B cell (primary cell): ENCODE data around the gene CFAP157. TPM values are rescaled to one million over a fixed set of nuclear protein-coding genes. Genes with fewer than 3 reads are reported as not detected.

Source experiments
- ATAC-seq: fragments of 200-7000 bp; cut with Tn5 transposase; one replicate; pipeline ENCODE4 v1.10.0; 2021; ENCODE audit warnings: low read depth, mild to moderate bottlenecking, moderate number of reproducible peaks, moderate library complexity
- CTCF ChIA-PET: fragments of 350-600 bp; sonication (Branson Sonifier 250); formaldehyde crosslinking; loops from one replicate; lab custom pipeline; 2021; ENCODE audit warnings: antibody characterized with exemption, inconsistent platforms; lab: Charles Lee
- POLR2A ChIA-PET: fragments of 350-600 bp; sonication (Branson Sonifier 250); formaldehyde crosslinking; loops from one replicate; lab custom pipeline; 2021; ENCODE audit warnings: antibody characterized with exemption; lab: Charles Lee
- DNase-seq: peaks from one replicate; pipeline ENCODE4 v3.0.0; 2013
- H2AFZ ChIP-seq: 2 replicates; pipeline ENCODE4 v1.6.1; 2012; ENCODE audit warnings: mild to moderate bottlenecking, low read depth, low read length; ENCODE audit not compliant: insufficient read depth, poor library complexity, severe bottlenecking
- H3K27ac ChIP-seq, 2 donors: 1 replicate in 1 of 2; 2 replicates in 1 of 2; pipeline ENCODE4 v1.5.1; 2012 to 2013; ENCODE audit warnings: low read length in 2 of 2, mild to moderate bottlenecking in 2 of 2, moderate library complexity in 1 of 2
- H3K27me3 ChIP-seq, 4 experiments: fragments of 200-600 bp in 1 of 4; sonication (generic) in 1 of 4; replicated peaks in 1 of 4; 1 replicate in 2 of 4; 2 replicates in 2 of 4; pipeline versions ENCODE4 v1.6.1 to v1.7.0; 2013 to 2016; ENCODE audit warnings: low read length in 3 of 4, mild to moderate bottlenecking in 2 of 4, mixed read lengths in 1 of 4, moderate library complexity in 1 of 4; ENCODE audit not compliant: insufficient read depth in 4 of 4, control insufficient read depth in 3 of 4; ENCODE audit errors: control extremely low read depth in 1 of 4
- H3K36me3 ChIP-seq, 2 experiments: replicated peaks in 1 of 2; 1 replicate in 1 of 2; 2 replicates in 1 of 2; pipeline versions ENCODE4 v1.6.1 to v1.7.1; 2013; ENCODE audit warnings: low read length in 1 of 2; ENCODE audit not compliant: insufficient read depth in 2 of 2, control insufficient read depth in 1 of 2; ENCODE audit errors: control extremely low read depth in 1 of 2, extremely low read depth in 1 of 2
- H3K4me1 ChIP-seq, 2 donors: fragments of 200-600 bp in 1 of 2; sonication (generic) in 1 of 2; 1 replicate in 1 of 2; 2 replicates in 1 of 2; pipeline versions ENCODE4 v1.5.1 to v1.6.1; 2013 to 2017; ENCODE audit warnings: low read length in 2 of 2; ENCODE audit not compliant: control insufficient read depth in 2 of 2, insufficient read depth in 2 of 2
- H3K4me2 ChIP-seq: replicated peaks from 2 replicates; pipeline ENCODE3; 2012; ENCODE audit warnings: mild to moderate bottlenecking, low read depth, low read length; ENCODE audit not compliant: poor library complexity, severe bottlenecking
- H3K4me3 ChIP-seq, 5 experiments: fragments of 200-600 bp in 1 of 5; sonication (generic) in 1 of 5; 1 replicate in 3 of 5; 2 replicates in 2 of 5; pipeline versions ENCODE4 v1.5.1 to v1.7.0; 2011 to 2016; ENCODE audit warnings: low read length in 4 of 5, mild to moderate bottlenecking in 4 of 5, low read depth in 2 of 5, control low read depth in 1 of 5, moderate library complexity in 1 of 5; ENCODE audit not compliant: insufficient read depth in 1 of 5; ENCODE audit errors: control extremely low read depth in 1 of 5, extremely low read depth in 1 of 5
- H3K79me2 ChIP-seq: fragments of 200-600 bp; sonication (generic); one replicate; pipeline ENCODE4 v1.6.0; 2016; ENCODE audit warnings: low read length; ENCODE audit not compliant: control insufficient read depth, insufficient read depth
- H3K9ac ChIP-seq: fragments of 200-600 bp; sonication (generic); 2 replicates; pipeline ENCODE4 v1.6.1; 2017; ENCODE audit warnings: mild to moderate bottlenecking, low read length, moderate library complexity
- H3K9me3 ChIP-seq, 3 donors: one replicate each; pipeline versions ENCODE4 v1.6.1 to v1.7.1; 2013; ENCODE audit warnings: low read length in 2 of 3; ENCODE audit not compliant: control insufficient read depth in 2 of 3, insufficient read depth in 1 of 3; ENCODE audit errors: control extremely low read depth in 1 of 3
- H4K20me1 ChIP-seq: 2 replicates; pipeline ENCODE4 v1.6.0; 2012; ENCODE audit warnings: mild to moderate bottlenecking, low read length; ENCODE audit not compliant: insufficient read depth, control insufficient read depth, poor library complexity, severe bottlenecking
- H3K27ac Mint-ChIP-seq: one replicate; pipeline ENCODE4 v1.8.0; 2021; ENCODE audit warnings: mixed read lengths
- H3K27me3 Mint-ChIP-seq: one replicate; pipeline ENCODE4 v1.8.0; 2021; ENCODE audit warnings: mixed read lengths
- H3K4me1 Mint-ChIP-seq: one replicate; pipeline ENCODE4 v1.8.0; 2021; ENCODE audit warnings: mixed read lengths
- H3K4me3 Mint-ChIP-seq: one replicate; pipeline ENCODE4 v1.8.0; 2021; ENCODE audit warnings: mixed read lengths
- H3K9me3 Mint-ChIP-seq: one replicate; pipeline ENCODE4 v1.8.0; 2022; ENCODE audit warnings: mixed read lengths; ENCODE audit not compliant: insufficient read depth
- EZH2 ChIP-seq: IDR thresholded peaks from 2 replicates; pipeline ENCODE4 v1.6.1; 2012; ENCODE audit warnings: borderline replicate concordance, low read depth, mild to moderate bottlenecking, moderate library complexity, low read length; ENCODE audit not compliant: insufficient read depth, poor library complexity, severe bottlenecking
- WGBS: methylation state at CpG from one replicate; pipeline ENCODE4 v1.1.5; 2013; ENCODE audit warnings: missing lambda C conversion rate; ENCODE audit not compliant: insufficient coverage; 5-methylcytosine and 5-hydroxymethylcytosine counted together
- intact Hi-C: fragments of 100-400 bp; cut with micrococcal nuclease; formaldehyde crosslinking; loops from one replicate; pipeline ENCODE4 v1.10.0; 2022
- polyA plus RNA-seq: library from polyadenylated mRNA; depleted of rRNA; stranded (reverse); fragments of >200 nt; gene quantifications from 2 replicates; pipeline ENCODE4 v1.2.3, GENCODE V29; 2012
- total RNA-seq, 2 donors: library from RNA; stranded (reverse); fragments of 120-200 nt in 1 of 2; gene quantifications; 1 replicate in 1 of 2; 2 replicates in 1 of 2; pipeline versions ENCODE4 v1.2.3 to v1.2.4, GENCODE V29; 2013 to 2022
- TF ChIP-seq, protein P1 (sequence below): fragments of 200-600 bp; IDR thresholded peaks from one replicate; pipeline ENCODE4 v1.8.0; 2022; ENCODE audit warnings: antibody characterized with exemption, mild to moderate bottlenecking

The CFAP157 gene
- total and polyA plus RNA-seq, 2 donors (not counting 1 experiment from before 2014, with no cell fraction given) = 0.03 TPM; not detected in 1

DNA sequence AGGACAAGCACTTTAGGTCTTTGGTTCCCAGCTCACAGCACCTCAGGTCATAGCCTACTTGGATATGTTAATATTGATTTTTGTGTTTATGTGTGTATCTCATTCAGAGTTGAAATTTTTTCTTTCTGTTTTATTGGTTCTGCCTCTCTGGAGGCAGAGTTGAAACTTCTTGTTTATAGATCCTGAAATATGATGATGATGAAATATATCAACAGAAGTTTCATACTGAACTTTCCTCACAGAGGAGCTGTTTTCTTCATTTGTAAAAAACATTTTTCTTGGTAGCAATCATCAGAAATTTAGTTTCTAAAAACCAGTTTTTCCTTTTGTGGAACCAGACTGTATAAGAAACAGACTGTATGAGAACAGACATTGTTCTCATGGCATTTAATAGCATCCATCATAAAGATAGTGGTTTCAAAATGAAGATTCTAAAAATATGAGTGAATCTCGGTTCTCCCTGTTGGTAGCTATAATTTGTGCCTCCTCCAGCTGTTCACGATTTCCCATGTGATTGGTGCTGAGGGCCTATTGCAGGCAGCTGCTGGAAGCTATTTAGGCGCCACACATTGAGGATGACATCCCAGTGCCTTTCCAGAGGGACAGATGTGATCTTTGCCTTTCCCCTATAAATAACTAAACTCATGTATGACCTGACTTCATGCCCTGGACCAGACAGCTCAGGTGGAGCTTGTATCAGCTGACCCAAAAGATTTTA is 39.5 kb upstream of the CFAP157 start:
- CTCF ChIA-PET = interaction anchor here (1.3 kb wide), 1 partner anchor 14 kb away, joined by 3 read pairs; no protein-coding TSS in a partner anchor
- Histone ChIP-seq H3K9me3 (no peaks in the 10 kb centered on the region), H3K4me2 (no peak overlapping the region), H4K20me1 (no peaks in the 10 kb centered on the region), H2AFZ (no peak overlapping the region), H3K9ac (no peak overlapping the region), H3K27ac (no peak overlapping the region), H3K4me3 (no peak overlapping the region), H3K36me3 (no peaks in the 10 kb centered on the region), H3K27me3 (peaks cover 0 to 8% (median 3%) of the 10 kb centered on the region in 4 experiments), H3K79me2 (no peaks in the 10 kb centered on the region), H3K4me1 (no peaks in the 10 kb centered on the region)
- H3K27ac Mint-ChIP-seq = no peak overlapping the region
- WGBS = 92% methylated on average over 3 of the region's 3 CpGs
- POLR2A ChIA-PET = interaction anchor here (0.5 kb wide), 1 partner anchor 21 kb away, joined by 3 read pairs; no protein-coding TSS in a partner anchor
- DNase-seq = no peak
- TF ChIP-seq, protein P1, sequence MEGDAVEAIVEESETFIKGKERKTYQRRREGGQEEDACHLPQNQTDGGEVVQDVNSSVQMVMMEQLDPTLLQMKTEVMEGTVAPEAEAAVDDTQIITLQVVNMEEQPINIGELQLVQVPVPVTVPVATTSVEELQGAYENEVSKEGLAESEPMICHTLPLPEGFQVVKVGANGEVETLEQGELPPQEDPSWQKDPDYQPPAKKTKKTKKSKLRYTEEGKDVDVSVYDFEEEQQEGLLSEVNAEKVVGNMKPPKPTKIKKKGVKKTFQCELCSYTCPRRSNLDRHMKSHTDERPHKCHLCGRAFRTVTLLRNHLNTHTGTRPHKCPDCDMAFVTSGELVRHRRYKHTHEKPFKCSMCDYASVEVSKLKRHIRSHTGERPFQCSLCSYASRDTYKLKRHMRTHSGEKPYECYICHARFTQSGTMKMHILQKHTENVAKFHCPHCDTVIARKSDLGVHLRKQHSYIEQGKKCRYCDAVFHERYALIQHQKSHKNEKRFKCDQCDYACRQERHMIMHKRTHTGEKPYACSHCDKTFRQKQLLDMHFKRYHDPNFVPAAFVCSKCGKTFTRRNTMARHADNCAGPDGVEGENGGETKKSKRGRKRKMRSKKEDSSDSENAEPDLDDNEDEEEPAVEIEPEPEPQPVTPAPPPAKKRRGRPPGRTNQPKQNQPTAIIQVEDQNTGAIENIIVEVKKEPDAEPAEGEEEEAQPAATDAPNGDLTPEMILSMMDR = no peak
- TF ChIP-seq EZH2 = no peak
- no peak overlapping the region for H3K4me3 Mint-ChIP-seq
- no peaks in the 10 kb centered on the region for H3K4me1 Mint-ChIP-seq
- no peaks in the 10 kb centered on the region for H3K9me3 Mint-ChIP-seq
- ATAC-seq = no peak
- H3K27me3 Mint-ChIP-seq = peaks cover 16% of the 10 kb centered on the region
- intact Hi-C loops = no loop called here

- no peaks in the 10 kb centered on the region for H3K4me1 ChIP-seq
- H3K9me3 ChIP-seq = no peaks in the 10 kb centered on the region
- intact Hi-C loops = no loop called here
- POLR2A ChIA-PET = interaction anchor here (0.5 kb wide), 1 partner anchor 22 kb away, joined by 3 read pairs; no protein-coding TSS in a partner anchor
- no peaks in the 10 kb centered on the region for H3K36me3 ChIP-seq
- peaks cover 0 to 8% (median 3%) of the 10 kb centered on the region in 4 experiments for H3K27me3 ChIP-seq
- no peak overlapping the region for H3K9ac ChIP-seq
- H3K4me2 ChIP-seq = no peak overlapping the region
- Mint-ChIP-seq H3K27ac (no peak overlapping the region), H3K4me3 (no peak overlapping the region), H3K27me3 (peaks cover 11% of the 10 kb centered on the region), H3K9me3 (no peaks in the 10 kb centered on the region), H3K4me1 (no peaks in the 10 kb centered on the region)
- CTCF ChIA-PET = interaction anchor here (1.3 kb wide), 1 partner anchor 15 kb away, joined by 3 read pairs; no protein-coding TSS in a partner anchor
- no peak overlapping the region for H3K27ac ChIP-seq
- H3K79me2 ChIP-seq = no peaks in the 10 kb centered on the region
- WGBS = 96% methylated on average over 17 of the region's 18 CpGs
- no peak overlapping the region for H2AFZ ChIP-seq
- no peak overlapping the region for H3K4me3 ChIP-seq
- no peaks in the 10 kb centered on the region for H4K20me1 ChIP-seq
- TF ChIP-seq EZH2 = no peak
- TF ChIP-seq, protein P1 = no peak
- no peak for DNase-seq
- no peak for ATAC-seq
Measured at GRCh38 chr9:127667906-127668305, 38.9 kb upstream of the CFAP157 start.
